Activated CD4-positive, alpha-beta T cell treated with anti-CD3 and anti-CD28 coated beads for 4 hours (primary cell): ENCODE measurements around the gene CREG1.
A peak's percentile ranks its signal among the peaks of the same experiment; 100 is the strongest.

Experiments used
- DNase-seq, 2 donors: peaks; one replicate each; pipeline ENCODE4 v3.0.0-alpha.2; 2020

CREG1 gene

DNA sequence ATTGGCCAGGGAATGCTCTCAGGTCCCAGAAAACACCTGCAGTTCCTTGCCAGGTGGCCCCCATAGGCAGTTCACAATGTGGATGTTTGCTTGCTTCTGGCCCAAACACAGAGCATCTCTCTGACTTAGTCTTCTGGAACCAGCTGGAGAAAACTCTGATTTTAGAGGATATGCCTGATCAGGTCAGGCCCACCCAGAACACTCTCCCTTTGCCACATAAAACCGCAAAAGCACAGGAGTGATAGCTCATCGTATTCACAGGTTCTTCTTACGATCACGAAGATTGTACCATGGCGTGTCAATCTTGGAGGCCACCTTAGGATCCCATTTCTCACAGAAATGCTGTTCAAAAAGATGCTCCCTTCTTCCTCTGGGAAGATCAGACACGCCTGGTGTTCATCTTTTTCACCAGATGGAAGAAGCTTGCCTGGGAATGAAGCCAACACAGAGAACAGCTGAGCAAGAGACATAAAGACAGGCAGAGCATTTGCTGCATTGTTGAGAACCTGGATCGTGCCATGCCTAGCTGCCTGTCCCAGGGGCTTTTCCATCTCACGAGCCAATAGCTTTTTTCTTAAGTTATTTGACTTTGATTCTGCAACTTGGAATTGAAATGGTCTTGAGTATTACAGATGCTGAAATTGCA is 23.6 kb downstream of the CREG1 start:
- no peak for DNase-seq

- DNase-seq = no peak
These were observed 25.4 kb downstream of the CREG1 start for GRCh38 chr1:167528057-167528728.

DNA sequence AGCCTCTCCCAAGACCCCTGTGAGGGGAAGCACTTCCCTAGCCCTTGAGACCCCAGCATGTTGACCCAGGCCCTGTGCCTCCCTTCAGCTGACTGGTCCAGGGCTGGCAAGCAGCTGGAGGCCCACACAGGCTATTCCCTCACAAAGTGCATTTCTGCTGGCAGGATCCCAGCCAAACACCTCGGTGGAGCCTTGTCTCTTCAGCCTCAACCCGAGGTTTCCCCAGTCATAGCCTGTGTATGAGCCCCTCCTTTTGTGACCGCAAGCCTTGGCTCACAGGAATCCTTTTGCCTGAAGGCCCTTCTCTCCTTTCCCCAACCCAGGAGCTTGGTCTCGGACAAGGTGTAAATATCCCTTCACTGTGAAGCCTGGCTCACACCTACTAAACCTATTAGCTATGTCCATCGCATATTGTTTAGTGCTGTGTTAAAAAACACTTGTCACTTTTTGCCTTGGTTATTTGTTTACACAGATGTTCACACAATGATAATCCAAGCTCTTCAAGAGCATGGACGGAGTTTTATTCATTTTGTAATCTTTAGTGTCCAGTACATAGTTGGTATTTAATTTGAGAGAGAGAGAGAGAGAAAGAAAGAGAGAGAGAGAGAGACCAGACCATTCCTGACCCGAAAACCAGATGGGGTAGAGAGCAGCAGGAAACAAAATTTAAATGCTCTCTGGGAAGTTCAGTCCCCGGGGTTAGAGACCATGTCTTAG is 26.7 kb downstream of the CREG1 start:
- DNase-seq = no peak

GRCh38 chr1:167524651-167525050 is 28.9 kb downstream of the CREG1 start:
- DNase-seq = no peak

DNA sequence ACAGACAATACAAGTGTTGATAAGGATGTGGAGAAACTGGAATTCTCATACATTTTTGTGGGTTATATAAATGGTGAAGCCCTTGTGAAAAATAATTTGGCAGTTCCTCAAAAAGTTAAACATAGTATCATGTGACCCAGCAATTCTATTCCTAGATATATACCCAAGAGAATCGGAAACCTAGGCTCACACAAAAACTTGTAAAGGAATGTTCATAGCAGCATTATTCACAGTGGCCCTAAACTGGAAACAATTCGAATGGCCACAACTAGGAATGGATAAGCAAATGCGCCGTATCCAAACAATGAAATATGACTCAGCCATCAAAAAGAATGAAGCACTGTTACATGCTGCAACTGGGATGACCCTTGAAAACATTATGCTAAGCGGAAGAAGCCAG is 31.3 kb downstream of the CREG1 start:
- DNase-seq = no peak

DNA sequence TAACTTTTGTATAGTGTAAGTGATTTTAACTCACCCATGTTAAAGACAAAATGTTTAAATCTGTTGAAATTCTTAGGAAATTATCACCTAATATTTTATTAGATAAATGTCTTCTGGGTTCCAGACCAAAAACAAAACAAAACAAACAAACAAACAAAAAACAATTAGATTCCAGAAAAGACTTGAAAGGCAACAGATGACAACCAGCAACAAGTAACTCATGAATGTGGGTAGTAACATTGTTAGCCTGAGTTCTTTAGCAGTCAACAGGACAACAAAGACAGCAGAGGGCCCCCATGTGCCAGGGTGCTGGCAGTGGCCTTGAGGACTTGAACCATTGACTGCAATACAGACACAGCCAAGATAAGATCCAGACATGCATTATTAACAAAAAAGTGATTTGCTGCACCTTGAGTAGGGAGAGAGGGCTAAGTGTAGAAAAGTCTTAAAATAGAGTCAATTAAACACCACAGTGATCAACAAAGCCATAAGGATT is 32.8 kb downstream of the CREG1 start:
- no peak for DNase-seq

DNA sequence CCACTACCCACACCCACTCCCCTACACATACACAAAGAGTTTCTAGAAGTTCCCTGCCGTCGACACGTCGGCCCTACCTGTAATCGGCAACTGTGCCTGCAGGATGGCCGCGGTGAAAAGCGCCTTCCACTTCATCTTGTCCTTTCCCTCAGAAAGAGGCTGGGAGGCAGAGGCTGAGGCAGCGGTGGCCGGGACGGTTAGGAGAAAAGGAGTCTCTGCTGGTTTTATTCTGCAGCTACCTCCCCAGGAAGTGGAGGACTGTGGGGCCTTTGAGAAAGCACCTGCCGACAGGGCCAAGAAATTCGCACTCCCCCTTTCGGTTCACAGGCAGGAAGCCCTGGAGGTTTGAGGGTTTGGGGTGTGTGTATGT is 35.2 kb downstream of the CREG1 start, which contains the start of gene CD247:
TSS of gene CD247 (minus strand) at position 199 of the 370 bp plus-strand sequence. CDS start at position 135, 64 bp downstream.
- peak; percentile 73 to 76 for DNase-seq

- DNase-seq = peak; percentile 90 to 93
These were observed 35.8 kb downstream of the CREG1 start for GRCh38 chr1:167517535-167518330.

DNA sequence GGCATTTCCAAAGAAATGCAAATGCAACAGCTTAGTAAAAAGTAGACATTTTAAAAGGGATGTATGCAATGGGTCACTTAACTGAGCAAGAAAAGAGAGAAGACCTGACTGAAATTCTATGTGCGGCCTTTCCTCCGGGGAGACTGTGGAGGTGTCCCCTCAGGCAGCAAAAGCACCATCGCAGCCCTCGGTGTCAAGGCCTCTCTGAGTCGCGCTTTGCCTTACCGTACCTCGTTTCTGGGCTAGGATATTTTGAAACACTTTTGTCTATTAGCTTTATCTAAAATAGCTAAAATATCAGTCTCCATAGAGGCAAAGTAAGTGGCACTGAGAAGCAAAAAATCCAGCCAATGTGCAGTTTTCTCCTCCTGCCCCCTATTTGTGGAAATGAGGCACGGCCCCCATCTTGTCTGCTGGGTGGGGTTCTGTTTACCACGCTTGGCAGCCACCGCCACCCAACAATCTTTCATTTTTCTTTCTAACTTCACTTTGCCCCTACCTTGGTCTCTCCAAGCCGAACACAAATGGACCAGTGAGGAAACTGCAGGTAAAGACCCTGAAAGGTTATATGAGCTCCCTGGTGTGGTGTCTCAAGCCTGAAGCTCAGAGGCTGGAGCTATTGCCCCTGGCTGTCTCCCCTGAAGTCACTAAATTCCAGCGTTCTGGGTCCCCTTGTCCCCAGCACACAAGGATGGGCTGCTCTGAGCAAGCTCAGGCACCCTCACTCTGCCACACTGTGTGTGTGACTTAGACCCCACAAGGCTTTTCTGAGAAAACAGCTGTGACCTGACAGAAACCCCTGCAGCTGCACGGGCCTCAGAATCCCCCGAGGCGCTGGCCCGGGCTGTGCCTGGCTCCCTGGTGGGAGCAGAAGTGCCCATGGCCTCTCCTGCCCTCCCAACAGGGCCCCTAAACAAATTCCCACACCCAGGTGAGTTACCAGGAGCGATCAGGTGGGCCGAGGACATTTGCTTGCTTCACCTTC is 36.9 kb downstream of the CREG1 start:
- peak in 1 of 2 donors; percentile 30 for DNase-seq

GRCh38 chr1:167515893-167516321 is 37.7 kb downstream of the CREG1 start:
- no peak for DNase-seq

DNA sequence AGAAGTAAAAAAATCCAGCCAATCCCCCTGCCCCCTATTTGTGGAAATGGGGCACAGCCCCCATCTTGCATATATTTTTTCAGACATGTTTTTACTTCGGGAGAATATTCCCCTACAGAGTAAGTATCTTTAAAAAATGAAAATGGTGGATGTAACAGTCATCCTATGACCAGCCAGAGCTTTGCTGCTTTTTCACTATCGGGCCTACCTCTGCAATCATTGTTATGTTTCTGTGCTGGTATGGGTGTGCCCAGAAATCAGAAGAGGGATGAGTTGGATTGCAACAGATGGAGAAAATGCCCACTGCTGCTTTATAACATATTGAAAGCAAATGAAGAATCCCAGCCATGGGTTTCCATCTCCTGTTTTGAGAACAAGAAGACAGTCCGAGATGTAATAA is 38.1 kb downstream of the CREG1 start:
- no peak for DNase-seq

GRCh38 chr1:167514288-167514687 is 39.3 kb downstream of the CREG1 start:
- no peak for DNase-seq

- no peak for DNase-seq
These were observed 41.4 kb downstream of the CREG1 start for GRCh38 chr1:167512046-167512654.

DNA sequence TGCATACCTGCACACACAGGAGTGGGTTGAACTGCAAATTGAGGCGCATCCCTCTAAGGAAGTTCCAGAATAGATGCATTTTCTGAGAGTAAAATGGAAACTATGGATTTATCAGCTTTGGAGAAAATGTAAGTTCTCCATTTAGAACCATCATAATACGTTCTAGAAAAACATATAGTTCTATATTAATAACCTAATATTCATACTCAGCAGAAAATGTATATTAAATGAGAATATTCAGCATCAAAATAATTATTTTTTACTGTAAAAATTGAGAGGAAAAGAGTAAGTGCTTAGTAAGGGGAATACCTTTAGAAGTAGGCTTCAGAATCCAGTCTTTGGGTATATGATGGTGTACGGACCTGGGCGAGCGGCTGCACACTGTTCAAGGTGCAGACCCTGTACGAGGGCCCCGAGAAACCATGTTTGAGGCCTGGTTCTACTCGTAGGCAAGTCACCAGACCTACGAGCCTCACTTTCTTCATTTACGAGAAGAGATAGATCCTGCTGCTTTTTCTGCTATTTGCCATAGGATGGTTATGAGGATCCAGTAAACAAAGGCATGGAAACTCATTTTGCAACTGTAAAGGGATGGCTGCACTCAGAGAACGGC is 42.1 kb downstream of the CREG1 start:
- DNase-seq = no peak

- no peak for DNase-seq
These were observed 42.7 kb downstream of the CREG1 start for GRCh38 chr1:167510881-167511280.

DNA sequence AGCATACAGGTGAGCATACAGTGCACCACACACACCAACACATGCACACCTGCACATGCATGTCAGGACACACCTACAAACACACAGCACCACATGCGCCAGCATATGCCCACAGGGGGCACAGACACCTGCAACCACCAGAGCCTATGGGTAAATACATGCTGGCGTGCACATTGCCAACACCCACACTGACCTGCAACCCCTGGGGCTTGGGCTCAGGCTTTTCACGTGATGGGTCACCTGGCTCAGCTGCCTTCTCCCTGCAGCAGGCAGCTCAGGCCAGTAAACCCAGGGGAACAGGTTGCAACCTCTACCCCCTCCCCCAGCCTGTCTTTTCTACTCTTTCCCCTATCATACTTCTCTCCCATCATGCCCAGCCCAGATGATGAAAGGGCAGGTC is 43.3 kb downstream of the CREG1 start:
- no peak for DNase-seq

DNA sequence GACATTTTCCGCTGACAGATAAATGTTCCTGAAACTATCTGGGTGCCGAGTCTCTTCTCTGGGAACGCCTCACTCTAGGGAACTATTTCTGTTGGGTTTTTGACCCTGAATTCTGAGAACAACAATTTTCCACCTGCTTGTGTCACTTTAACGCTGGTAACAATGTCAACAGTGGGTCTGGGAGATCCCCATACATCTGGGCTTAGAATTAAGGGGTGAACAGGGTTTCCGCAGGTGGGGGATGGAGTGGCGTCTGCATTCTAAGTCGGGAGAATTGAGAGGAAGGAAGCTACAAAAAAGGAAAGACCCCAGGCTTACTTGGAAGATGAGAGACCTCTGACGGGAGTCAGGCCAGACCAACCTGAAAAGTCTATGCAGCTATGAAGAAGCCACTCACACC is 44.0 kb downstream of the CREG1 start:
- DNase-seq = no peak

- no peak for DNase-seq
These were observed 45.8 kb downstream of the CREG1 start for GRCh38 chr1:167507719-167508118.

- no peak for DNase-seq
These were observed 49.1 kb downstream of the CREG1 start for GRCh38 chr1:167504467-167504827.

GRCh38 chr1:167503626-167504466 is 49.7 kb downstream of the CREG1 start:
- DNase-seq = no peak
